ENCODE measurements around the gene CDH22. TPM values are rescaled to one million over a fixed set of nuclear protein-coding genes. Genes with fewer than 3 reads are reported as not detected.

The CDH22 gene
- total RNA-seq, 1 experiment from 2014 or later, result not detected

DNA sequence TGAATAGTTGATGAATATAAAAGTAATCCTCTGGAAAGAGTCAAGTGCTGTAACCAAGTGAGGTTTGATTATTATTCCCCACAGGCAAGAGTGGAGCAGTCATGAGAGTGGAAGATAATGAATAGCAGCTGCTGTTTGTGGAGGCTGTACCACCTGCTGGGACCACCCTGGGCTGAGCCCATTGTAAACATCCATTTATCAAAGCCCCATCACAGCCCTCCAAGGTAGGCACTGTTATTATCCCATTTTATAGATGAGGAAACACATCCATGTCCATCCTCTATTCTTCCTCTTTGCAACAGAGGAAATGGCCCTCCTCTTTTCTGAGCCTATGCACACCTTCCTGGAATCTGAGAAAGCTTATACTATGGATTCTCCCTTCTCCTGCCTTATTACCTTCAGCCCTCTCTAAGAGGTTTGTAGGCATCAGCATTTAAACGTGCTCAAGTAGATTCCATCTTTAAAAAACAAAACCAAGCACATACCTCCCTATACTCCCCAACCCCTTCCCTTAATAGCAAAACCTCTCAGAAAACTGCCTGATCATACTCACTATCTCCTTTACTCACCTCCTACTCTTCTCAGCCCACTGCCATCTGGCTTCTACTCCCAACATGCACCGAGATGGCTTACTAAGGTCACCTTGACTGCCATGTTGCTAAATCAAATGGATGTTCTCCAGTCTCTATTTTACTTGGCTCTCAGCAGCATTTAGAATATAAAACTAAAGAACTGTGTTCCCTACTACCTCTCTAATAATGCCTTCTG is 37.1 kb downstream of the CDH22 start:
- no peak overlapping the region for H3K4me3 ChIP-seq
- no peaks in the 10 kb centered on the region for H3K9me3 ChIP-seq
- DNase-seq, result no peak
- no peaks in the 10 kb centered on the region for H3K36me3 ChIP-seq
- H3K27me3 ChIP-seq, result peaks cover 12% of the 10 kb centered on the region

DNA sequence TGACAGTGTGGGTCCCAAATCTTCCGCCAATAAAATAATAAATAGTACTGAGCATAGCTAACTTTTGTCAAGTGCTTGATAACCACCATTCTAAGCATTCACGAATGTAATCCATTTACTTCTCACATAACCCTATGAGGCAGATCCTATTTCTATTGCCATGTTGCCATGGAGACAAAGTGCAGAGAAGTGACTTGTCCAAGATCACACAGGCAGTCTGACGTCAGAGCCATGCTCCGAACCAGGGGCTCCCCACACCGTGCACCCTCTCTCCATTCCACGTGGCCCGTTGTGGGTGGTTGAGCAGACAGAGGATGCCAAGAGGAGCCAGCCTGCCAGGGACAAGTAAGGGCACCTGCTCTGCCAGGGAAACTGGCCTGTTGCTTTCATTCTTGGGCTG is 38.9 kb downstream of the CDH22 start:
- DNase-seq, result no peak
- Histone ChIP-seq H3K27me3 (peaks cover 9% of the 10 kb centered on the region; the same call in 1 of the 2 replicates), H3K4me3 (no peak overlapping the region), H3K36me3 (no peaks in the 10 kb centered on the region), H3K9me3 (no peaks in the 10 kb centered on the region; the same call in 1 of the 2 replicates)

DNA sequence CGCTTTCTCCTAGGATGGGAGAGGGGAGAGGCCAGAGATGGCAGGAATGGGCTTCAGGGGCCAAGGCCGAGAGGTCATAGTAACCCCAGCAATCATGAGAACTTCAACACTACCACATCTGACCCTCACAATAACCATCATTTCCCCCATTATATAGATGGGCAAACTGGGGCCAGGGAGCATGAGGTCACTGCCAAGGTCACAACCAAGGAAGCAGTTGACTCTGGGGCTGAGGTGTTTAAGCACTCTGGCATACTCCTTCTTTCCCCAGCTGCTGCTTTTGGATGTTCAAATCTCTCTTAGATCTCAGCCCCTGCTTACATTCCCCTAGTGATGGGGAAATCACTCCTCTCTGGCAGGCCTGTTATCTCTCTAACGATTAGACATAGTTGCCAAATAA is 39.6 kb downstream of the CDH22 start:
- DNase-seq, result no peak
- H3K36me3 ChIP-seq, result no peaks in the 10 kb centered on the region
- H3K4me3 ChIP-seq, result no peak overlapping the region

DNA sequence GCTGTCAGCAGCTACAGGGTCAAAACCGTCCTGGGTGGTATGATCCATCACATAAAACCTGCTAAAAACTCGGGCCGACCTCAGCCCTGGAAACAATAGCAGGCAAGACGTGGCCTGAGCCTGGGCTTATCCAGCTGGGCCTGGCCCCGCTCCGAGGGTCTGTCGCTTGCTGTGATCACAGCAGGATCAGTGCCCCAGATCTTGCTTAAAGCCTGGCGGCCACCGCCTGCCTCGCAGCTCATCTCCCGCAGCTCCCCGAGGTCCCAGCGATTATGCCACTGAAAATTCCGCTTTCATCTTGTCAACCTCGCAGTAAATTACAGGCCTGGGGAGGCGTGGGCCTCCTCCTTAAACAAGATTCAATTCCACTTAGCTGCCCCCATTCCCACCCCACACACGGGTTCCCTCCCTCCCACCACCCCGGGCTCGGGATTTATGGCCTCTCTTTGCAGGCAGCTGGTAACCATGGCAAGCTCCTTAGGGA is 40.1 kb downstream of the CDH22 start:
- peaks cover 9% of the 10 kb centered on the region; the same call in 1 of the 2 replicates for H3K27me3 ChIP-seq
- no peaks in the 10 kb centered on the region for H3K36me3 ChIP-seq
- DNase-seq, result no peak
- no peaks in the 10 kb centered on the region; the same call in 1 of the 2 replicates for H3K9me3 ChIP-seq
- H3K4me3 ChIP-seq, result no peak overlapping the region

More for the DNA sequence above, 39.6 kb downstream of the CDH22 start:
- H3K9me3 ChIP-seq, result no peaks in the 10 kb centered on the region; the same call in 1 of the 2 replicates
- H3K27me3 ChIP-seq, result peaks cover 9% of the 10 kb centered on the region; the same call in 1 of the 2 replicates

DNA sequence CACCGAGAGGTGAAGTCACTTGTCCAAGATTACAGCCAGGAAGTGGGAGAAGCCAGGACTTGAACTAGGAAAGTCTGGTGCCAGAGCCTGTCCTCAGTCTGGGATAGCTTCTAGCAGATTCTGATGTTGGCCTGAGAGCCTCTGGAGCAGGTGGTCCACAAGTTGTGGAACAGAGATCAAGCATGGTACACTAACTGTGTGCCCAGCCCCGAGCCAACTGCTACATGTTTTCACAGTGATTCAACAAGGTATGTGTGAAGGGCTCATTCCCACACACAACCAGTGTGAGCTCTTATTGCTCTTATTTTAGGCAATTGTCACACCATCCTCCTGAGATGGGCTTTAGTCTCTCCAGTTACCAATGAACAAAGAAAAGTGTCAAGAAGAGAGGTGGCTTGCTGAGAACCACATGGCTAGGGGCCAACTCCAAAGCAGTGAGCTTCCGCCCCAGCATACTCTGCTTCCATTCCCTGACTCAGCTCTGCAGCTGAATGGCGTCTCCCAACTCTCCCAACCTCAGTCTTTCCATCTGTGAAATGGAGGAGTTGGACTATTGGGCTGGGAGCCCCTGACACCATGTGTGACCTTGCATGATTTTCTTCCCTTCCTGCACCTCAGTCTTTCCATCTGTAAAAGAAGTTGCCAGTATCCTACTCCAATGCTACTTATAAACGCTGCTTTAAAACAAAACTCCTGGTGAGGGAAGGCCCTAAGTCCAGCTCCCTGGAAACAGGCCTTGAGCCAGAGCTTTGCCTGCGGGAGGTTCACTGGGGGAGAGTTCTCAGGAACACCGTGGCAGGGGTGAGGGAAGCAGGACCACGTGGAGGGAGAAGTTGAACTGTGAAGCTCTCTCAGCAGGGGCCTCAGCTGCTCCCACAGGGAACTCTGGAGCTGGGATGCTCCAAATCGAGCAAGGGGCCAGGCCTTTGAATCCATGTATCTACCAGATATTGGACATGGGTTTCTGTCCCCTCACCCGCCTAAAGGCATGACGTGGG is 40.9 kb downstream of the CDH22 start:
- DNase-seq, result no peak
- H3K27me3 ChIP-seq, result peaks cover 9% of the 10 kb centered on the region; the same call in 1 of the 2 replicates
- H3K36me3 ChIP-seq, result no peaks in the 10 kb centered on the region
- H3K4me3 ChIP-seq, result no peak overlapping the region
- no peaks in the 10 kb centered on the region; the same call in 1 of the 2 replicates for H3K9me3 ChIP-seq

DNA sequence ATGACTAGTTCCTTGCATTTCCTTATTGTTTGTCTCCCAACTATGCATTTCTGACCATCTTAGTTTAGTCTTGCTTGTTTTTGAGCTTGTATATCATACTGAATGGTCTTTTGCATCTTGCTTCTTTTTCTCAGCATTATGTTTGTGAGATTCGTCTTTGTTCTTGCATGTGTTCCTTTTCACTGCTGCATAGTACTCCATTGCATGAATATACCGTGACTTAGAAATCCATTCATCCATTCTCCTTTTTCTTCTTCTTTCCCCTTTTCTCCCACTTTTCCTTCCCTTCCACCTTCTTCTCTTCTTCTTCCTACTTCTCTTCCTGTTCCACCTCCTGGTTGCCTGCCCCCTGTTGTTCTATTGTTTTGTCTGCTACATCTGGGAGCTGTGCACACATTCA is 42.8 kb downstream of the CDH22 start:
- no peak for DNase-seq
- Histone ChIP-seq H3K36me3 (no peaks in the 10 kb centered on the region), H3K4me3 (no peak overlapping the region), H3K27me3 (peaks cover 4% of the 10 kb centered on the region; the same call in 1 of the 2 replicates), H3K9me3 (no peaks in the 10 kb centered on the region; the same call in 1 of the 2 replicates)

DNA sequence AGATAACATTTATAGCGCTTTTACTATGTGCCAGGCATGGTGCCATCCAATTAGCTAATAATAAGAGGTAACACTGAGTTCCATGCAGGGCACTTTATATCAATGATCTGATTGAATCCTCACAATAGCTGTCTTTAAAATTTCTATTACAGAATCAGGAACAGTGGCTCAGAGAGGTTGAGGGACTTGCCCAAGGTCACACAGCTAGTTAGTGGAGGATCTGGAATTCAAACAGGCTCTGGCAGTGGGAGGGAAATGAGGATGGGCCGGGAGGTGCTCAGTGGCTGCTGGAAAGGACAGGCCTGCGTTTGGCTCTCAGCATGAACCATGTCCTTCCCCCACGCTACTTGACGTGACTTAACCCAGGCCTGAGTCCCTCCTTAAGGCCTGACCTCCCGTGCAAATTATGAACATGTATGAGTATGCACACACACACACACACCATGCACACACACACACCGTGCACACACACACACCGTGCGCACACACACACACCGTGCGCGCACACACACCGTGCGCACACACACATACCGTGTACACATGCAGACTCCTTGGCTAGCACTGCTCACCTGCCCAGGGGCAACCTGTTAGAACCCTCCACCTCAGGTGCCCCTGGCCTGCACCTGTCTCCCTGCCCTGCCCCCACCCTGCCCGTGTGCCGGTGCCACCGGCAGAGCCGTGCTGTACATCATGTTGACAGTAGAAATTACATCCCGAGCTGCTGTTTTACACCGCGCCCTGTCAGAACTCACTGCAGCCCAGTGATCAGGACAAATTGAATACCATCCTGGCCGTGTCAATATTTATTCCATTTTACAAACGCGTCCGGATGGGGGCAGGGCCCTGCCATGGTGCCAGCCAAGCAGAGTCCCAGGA is 43.7 kb downstream of the CDH22 start:
- Histone ChIP-seq H3K4me3 (no peak overlapping the region), H3K27me3 (peaks cover 4% of the 10 kb centered on the region; the same call in 1 of the 2 replicates), H3K36me3 (no peaks in the 10 kb centered on the region), H3K9me3 (no peaks in the 10 kb centered on the region; the same call in 1 of the 2 replicates)
- no peak for DNase-seq

DNA sequence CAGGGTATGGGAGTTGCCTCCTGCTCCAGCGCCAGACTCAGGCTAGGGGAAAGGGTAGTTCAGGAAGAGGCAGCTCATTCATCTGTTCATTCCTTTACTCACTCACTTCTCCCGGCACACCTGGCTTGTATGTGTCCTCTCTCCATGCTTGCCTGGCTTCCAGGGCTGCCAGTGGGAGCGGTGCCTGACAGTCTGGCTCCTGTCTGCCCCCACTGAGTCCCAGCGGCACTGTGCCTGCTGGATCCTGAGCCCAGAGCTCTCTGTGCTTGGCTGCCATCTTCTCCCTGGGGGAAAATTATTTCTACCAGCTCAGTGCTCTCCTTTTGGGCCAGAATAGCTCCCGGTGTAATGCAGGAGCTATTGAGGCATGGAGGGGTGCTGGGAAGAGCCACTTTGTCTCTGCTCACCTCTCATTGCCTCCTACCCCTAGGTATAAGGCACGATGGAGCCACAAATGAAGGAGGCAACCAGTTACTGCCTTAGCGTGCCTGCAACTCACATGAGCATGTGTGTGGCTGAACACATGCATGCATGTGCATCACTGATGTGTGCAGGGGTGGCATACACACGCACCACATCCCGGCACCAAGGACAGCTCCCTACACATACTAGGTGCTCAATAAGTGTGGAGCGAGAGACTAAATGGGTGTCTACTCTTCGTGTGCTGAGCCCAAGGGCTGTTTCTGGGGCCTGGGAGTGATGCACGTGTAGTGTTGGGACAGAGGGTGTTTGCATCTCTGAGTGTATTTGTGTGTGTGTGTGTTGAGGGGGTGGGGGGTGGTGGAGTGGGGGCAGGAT is 46.6 kb downstream of the CDH22 start:
- Histone ChIP-seq H3K9me3 (no peaks in the 10 kb centered on the region; the same call in 1 of the 2 replicates), H3K36me3 (no peaks in the 10 kb centered on the region), H3K27me3 (peaks cover 6% of the 10 kb centered on the region; the same call in 1 of the 2 replicates), H3K4me3 (no peak overlapping the region)
- DNase-seq, result no peak

DNA sequence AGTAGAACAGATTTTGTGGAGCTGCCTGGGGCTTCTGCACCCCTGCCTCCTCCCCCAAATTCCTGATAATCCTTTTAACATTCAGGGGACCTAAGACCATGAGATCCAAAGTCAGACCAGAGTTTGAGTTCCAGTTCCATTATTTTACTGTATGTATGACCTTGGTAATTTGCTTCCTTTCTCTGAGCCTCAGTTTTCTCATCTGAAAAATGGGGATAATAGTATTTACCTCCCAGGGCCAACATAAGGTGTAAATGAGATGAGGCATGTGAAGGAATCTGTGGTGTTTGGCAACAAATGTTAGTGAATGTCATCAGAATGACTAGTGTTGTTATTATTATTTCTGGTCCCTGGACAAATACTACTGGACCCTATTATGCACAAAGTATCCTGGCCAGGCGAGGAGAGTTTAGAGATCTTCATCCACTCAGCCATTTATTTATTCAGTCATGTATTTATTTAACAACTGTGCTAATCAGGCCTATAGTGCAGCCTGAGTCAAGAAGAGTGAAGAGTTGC is 47.3 kb downstream of the CDH22 start:
- no peaks in the 10 kb centered on the region for H3K36me3 ChIP-seq
- DNase-seq, result no peak
- no peak overlapping the region for H3K4me3 ChIP-seq
- H3K27me3 ChIP-seq, result peaks cover 6% of the 10 kb centered on the region; the same call in 1 of the 2 replicates
- no peaks in the 10 kb centered on the region; the same call in 1 of the 2 replicates for H3K9me3 ChIP-seq

DNA sequence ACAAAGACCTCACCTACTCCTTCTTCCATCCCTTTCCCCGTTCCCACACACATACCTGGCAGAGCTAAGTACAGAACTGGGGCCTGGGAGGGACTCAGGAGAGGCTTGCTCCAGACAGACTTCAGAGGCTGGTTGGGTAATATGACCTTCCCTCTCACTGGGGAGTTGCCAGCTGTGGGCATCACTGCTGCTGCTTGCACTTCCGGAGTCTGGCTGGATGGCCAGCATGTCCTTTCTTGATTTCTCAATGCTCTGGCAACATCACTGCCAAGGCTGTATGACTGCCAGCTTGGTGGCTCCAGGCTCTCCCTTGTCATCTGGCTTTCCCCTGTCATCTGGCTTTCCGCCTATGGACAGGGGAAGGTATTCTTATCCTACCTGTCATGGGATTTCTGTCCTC is 47.8 kb downstream of the CDH22 start:
- H3K4me3 ChIP-seq, result no peak overlapping the region
- peaks cover 5% of the 10 kb centered on the region; the same call in 1 of the 2 replicates for H3K27me3 ChIP-seq
- peak; percentile 39 for DNase-seq
- no peaks in the 10 kb centered on the region for H3K36me3 ChIP-seq
- H3K9me3 ChIP-seq, result no peaks in the 10 kb centered on the region; the same call in 1 of the 2 replicates

DNA sequence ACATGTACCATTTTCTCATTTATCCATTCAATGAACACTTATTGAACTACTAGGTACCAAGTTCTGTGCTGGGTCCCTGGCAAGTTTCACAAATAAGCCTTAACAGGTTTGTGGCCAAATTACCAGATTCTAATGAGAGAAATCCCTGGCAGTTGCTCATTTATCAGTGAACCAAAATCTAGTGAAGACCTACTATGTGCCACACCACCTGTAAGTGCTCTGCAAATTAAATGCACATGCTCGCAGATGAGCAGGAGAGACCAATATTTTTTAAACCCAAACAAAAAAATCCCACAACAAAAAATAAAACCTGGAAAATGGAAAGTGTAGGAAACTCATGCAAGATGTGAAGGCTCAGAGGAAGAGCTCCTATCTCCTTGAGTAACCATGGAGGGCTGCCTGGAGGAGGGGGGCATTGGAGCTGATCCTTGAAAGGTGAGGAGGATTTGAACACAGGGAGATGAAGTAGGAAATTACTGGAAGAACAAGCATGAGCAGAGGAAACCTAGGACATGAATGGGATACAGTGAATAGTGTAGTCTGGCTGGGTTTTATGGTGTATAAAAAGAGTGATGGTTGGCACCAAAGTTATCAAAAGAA is 48.9 kb downstream of the CDH22 start:
- H3K36me3 ChIP-seq, result no peaks in the 10 kb centered on the region
- H3K4me3 ChIP-seq, result no peak overlapping the region
- no peak for DNase-seq
- H3K9me3 ChIP-seq, result no peaks in the 10 kb centered on the region
- H3K27me3 ChIP-seq, result peaks cover 2% of the 10 kb centered on the region; the same call in 1 of the 2 replicates

DNA sequence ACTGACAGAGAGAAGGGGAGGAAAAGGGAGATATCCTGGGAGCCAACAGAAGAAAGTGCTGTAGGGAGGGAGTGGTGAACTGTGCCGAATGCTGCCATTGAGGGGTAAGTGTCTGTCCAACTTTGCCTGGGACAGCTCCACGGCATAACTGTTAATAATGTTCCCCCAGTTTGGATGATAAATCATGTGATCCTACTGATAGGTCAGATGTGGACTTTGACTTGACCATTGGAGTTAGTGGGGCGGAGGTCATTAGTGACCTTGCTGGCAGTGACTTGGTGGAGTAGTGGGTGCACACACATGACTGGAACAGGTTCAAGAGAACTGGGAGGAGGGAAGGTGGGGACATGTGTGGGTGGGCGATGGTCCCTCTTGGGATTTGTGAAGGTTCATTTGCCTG is 50.4 kb downstream of the CDH22 start:
- Histone ChIP-seq H3K9me3 (no peaks in the 10 kb centered on the region), H3K4me3 (no peak overlapping the region), H3K36me3 (no peaks in the 10 kb centered on the region), H3K27me3 (peaks cover 15% of the 10 kb centered on the region)
- DNase-seq, result no peak

DNA sequence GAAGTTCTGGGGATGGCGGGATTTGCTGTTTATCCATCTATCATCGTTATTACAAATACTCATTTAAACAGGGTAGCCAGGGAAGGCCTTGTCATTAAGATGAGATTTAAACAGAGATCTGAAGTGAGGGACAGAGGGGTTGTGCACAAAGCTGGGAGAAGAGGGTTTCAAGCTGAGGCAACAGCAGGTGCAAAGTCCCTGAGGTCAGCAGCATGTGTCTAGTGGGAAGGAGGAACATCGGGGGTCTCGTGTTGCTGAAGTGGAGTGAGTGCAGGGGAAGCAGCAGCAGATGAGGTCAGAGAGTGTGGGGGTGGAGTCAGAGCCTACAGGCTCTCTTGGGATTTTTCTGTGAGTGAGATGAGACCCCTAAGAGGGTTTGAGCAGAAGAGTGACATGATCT is 52.0 kb downstream of the CDH22 start:
- H3K9me3 ChIP-seq, result no peaks in the 10 kb centered on the region
- no peak overlapping the region for H3K4me3 ChIP-seq
- H3K27me3 ChIP-seq, result peaks cover 30% of the 10 kb centered on the region
- no peak for DNase-seq
- no peaks in the 10 kb centered on the region for H3K36me3 ChIP-seq

DNA sequence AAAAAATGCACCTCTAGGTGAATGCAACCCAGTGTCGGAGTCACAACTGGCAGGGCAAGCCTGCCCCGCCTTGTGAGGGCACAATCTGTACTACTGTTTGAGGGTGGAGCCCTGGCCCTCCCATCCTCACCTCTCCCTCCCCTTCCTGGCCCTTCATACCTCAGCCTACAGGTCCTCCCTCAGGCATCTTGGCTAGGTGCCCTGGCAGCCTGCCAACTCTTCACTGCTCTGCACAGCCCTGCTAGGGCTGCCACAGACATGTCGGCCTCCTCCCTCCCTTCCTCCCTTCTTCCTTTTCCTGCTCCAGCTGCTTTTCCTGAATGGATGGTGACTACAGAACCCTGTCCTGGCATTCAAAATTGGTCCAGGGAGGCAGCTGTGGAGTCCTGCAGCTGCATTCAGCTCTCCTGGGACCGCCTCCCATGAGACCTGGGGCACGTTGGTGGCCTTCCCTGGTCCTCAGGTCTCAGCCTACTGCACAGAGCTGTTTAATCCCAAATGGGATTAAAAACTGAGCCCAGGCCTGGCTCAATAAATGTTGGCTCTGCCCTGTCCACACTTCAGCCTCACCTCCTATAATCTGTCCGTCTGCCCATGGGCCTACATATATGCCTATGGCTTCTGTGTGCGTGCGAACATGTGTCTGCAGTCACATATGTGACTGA is 52.7 kb downstream of the CDH22 start:
- Histone ChIP-seq H3K27me3 (peaks cover 35% of the 10 kb centered on the region), H3K36me3 (no peaks in the 10 kb centered on the region), H3K4me3 (no peak overlapping the region), H3K9me3 (no peaks in the 10 kb centered on the region)
- DNase-seq, result peak; percentile 44
